ENCODE measurements around the gene FANCI.

The FANCI gene

DNA sequence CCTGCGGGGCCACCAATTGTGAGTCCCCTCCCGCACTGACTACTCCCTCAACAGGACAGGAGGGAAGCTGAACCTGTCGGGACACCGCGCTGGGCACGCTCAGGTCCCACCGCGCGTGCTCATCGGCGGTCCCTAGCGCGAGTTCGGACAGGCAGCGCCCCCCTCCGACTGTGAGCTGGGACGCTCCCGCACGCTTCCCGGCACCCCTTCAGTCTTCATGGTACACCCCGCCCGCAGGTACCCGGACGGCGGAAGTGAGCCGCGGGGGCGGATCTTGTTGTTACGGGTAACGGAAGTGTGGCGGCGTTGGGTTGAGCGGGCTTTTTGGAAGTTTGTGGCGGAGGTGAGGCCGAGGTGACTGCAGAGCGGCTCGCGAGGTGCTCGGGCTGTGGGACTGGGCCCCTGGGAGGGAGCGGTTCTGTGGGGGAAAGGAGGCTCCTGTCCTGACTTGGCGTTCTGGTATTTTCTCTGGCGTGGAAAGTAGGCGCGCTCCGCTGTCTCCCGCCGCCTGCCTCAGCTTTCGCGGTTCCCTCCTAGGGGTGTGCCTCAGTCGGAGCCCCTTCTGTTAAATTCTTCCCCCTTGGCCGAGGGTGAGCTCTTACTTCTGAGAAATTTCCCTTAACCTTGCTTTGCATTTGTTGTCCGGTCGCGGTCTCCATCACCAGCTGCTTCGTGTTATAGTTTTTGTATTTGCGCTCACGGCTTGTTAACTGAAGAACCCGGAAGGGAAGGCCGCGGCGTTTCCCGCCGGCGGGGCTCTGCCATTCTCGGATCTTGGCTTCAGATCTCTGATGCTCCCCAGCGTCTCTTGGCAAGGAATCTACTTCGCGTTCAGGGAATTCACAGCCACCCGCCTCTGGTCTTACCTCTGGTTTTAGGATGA is at the start of gene FANCI:
Gene FANCI (plus strand): TSS at position 289 of the 883 bp plus-strand sequence. CDS start 3,669 bp downstream, outside the sequence.
- DNase-seq, result peak; percentile 98

DNA sequence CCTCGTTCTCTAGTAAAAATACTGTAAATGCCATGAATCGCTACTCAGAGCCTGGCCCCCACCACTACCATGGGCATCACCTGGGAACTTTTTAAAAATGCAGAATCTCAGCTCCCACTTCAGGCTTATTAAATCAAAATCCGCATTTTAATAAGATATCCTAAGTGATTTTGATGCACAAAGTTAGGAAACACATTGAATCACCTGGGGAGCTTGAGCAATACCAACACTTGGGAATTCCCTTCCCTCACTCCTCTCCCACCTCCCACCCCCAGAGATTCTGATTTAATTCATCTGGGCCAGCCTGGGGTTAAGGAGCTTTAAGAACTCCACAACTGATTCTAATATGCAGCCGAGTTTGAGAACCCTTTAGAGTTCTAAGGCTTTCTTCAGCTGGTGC is 49.2 kb upstream of the FANCI start:
- no peak for DNase-seq

DNA sequence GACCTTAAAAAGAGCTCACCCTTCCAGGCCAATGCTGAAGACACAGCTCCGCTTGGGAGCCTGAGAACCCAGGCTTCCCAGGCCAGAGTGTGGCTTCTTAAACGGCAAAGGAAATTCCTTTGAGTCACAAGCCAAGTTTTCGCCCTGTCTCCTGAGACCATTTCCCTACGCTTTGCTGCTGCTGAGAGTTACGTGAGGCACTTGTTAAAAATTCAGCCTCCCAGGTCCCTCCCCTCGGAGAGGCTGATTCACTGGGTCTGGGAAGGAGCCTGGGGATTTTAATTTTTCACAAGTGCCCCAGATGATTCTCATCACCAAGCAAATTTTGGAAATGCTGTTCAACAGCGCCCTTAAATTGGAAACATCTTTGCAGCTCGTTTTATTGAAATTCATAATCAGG is 47.9 kb upstream of the FANCI start:
- DNase-seq, result no peak

DNA sequence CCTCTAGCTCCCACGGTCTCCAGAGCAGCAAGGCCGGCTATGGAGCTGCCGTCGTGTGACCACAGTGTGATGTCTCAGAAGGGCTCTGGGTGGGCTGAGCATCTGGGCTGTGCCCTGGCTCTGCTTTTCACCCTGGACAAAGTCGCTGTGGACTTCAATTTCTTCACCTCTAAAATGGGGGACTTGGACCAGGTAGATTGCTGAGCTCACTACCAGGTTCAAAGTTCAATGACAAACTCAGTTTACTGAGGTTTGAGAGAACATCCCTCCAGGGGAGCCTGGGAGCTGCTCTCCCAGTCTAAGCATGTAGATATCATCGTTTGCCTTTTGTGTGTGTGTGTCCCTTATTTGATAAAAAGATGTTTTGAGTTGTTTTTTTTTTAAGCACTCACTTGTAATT is 47.5 kb upstream of the FANCI start:
- DNase-seq, result no peak

DNA sequence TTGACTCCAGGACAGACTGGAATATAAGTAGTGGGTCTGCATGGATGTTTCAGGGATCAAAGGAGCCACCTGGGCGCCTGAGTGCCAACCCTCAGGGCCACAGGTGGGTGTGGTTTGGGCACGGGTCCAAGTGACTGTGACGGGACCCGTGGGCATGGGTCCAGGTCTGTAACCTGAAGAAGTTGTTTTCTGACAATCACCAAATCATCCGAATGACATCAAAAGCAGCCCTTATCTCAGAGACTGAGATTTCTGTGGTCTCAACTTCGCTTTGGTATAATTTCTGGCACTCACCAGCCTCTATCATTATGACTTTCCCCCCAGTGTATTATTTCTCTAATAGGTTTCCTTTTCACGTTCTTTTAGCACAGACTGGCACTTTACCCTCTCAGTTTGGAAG is 46.8 kb upstream of the FANCI start:
- no peak for DNase-seq

DNA sequence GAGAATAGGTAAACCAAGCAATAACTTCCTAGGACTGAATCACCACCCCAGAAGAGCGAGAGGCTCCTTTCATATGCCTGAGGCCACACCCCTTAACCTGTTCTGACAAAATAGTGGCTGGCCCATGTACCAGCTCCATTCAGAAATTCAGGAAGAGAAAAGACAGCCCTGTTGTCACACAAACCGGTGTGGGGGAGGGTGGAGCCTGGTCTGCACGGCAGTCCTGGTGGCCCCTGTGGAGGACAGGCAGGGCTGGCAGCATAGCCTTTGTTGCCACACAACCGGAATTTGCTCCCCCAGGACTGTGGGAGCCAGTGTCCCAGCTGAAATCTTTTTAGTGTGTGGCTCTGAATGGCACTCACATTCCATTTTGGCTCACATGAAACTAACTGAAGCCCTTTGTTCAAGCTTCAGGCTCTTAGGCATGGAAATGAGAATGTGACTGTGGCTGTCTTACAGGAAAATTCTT is 46.2 kb upstream of the FANCI start:
- no peak for DNase-seq

DNA sequence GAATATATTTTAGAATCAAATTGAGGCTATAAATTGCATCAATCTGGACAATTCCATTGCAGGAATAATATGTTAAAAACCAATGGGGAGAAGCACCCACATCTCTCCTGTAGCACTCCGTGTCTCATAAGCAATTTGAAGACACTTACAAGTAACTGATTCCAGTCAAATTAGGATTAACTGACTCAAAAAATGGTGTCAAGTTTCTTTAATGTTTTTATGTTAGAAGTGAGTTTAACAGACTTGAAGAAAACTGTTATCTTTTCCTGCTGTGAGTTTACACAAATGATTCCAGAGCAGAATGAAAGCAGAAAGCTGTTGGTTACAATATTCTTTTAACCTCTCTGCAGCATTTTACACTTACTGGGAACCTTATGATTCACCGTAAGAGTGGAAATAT is 45.6 kb upstream of the FANCI start:
- no peak for DNase-seq

DNA sequence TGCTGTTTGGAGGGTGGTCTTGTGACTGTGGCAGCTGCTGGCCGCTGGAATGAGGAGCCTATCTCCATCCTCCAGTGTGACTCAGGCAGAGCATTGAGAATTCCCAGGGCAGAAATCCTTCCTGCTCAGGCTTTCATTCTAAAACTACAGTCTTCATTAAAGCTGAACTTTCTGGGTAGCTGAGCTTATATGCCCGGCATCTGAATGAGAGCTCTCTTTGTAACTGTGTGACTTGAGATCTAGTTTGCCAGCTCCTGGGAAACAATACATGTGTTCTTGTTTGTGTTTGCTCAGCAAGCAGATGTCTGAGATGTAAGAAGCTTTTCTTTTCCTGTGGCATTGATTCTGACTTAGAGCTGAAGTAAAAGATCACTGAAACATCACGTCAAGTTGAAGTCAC is 44.8 kb upstream of the FANCI start:
- no peak for DNase-seq

DNA sequence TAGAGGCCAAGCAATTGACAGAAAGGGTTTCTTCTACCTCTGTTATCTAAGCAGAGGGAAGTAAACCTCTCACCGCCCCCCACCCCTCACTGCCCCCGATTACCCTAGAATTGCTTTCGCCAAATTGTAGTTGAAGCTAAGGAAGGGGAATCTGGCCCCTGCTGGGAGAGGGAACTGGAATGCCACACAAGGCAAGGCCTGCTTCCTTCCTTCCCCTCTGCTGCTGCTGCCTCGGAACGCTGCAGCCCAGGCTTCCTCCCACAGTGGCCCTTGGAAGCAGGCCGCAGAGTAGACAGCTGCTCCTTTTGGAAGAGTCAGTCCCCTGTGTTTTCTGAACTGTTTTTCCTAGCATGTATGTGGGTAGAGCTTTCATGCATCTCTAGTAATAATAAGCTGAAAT is 44.0 kb upstream of the FANCI start:
- no peak for DNase-seq

DNA sequence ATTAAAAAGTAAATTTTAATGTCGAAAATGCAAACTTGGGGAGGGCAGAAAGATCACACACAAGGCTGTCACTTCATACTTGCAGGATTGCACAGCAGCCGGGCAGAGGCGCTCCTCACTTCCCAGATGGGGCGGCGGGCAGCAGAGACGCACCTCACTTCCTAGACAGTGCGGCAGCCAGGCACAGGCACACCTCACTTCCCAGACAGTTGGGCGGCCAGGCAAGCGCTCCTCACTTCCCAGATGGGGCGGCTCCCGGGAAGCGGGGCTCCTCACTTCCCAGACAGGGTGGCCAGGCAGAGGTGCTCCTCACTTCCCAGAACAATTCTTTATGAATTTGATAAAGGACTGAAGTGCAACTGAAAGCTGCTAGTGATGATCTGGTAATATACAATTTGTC is 43.6 kb upstream of the FANCI start:
- DNase-seq, result no peak

DNA sequence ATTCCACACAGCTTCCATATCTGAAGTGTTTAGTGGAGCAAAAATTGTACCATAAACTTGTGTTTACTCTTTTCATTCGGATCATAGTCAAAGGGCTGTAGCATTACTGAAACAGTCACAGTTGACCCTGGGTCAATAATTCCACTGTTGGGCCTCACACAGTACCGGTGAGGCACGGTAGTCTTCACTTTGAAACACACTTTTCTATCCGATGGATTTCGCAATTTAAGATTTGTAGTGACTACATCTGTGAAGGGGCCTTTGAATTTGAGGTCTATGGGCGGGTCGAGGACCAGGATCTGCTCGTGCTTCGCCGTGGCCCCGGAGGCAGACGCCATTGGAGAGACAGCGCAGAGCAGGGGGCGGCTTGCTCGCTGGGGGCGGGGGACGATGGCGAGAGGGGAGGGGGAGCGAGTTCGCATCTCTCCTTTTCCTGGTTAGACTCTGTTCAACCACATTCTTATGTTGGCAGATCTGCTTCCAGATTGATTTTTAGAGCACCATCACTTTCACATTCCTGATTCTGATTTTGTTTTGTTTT is 42.2 kb upstream of the FANCI start:
- no peak for DNase-seq

DNA sequence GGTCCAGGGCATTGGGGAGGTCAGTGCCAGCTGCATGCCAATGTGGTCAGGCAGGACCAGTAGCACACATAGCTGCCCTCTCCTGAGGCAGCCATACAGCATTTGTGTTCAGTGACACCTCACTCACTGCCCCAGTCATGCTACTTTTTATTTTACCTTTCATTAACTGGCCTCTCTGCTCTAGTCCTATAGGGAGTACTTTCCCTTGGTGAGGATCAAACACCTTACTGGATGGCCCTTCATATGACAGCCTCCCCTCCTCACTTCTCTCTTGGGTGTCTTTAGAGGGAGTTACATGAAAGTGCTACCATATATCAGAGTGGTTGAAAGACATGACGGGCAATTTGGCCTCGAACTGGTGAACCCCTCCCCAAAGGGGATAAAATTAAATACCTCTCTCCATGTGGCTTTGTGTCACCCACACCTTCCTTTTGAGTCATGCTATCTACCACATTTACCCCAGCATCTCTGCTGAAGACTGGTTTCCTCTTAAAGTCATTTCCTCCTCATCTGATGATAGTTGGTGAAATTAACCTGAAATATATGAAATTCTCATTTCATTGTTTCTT is 40.0 kb upstream of the FANCI start:
- DNase-seq, result peak; percentile 3

DNA sequence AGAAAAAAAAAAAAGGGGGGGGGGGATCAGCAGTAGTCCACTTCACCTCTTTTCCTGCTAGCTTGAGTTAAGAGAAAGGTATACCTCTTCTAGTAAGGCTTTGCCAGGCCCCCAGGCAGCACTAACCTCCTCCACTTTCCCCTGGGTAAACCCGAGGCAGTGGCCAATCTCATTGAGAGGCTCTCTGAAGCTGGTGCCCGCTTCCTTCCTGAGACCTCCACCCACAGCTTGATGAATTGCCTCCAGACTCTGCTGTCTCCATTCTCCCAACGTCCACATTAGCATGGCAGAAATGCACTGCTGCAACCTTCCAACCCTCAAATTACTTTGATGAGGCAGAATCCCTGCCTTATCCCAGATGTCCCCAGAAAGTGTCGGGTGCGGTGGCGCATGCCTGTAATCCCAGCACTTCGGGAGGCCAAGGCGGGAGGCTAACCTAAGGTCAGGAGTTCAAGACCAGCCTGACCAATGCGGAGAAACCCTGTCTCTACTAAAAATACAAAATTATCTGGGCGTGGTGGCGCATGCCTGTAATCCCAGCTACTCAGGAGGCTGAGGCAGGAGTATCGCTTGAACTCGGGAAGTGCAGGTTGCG is 37.7 kb upstream of the FANCI start:
- no peak for DNase-seq

DNA sequence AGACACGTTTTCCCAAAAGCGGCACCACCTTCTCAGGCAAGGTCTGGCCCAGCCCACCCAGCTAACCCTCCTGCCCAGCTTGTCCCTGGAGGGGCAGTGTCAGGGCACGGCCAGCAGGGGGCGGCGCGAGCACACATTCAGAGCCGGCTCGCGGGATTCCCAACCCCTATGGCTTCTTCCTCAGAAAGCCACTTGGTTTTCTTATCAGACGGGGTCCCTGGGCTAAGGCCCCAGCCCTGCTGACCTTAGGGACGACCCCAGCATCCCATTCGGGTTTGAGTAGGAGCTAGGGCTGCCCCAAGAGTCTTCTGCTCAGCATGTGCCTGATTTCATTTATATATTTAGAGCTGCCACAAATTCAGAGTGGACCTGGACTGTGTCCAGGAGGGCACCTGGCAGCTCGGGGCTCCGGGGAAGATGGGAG is 36.9 kb upstream of the FANCI start:
- DNase-seq, result peak; percentile 80

DNA sequence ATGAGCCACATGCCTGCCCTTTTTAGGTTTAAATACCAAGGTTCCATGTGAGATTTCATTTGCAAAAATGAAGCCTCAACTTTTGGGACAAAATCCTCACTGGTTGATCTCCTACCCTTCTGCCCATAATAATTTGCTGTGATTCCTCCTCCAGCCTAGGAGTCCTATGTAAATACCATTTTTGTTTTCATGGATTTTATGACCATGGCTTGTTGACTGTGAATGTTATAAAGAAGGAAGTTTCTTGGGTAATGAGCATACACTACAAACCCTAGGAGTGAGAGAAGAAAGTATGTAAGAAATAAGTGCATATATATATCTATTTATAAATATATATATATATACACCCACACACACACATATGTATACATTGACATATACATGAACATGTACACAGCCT is 35.5 kb upstream of the FANCI start:
- DNase-seq, result no peak

DNA sequence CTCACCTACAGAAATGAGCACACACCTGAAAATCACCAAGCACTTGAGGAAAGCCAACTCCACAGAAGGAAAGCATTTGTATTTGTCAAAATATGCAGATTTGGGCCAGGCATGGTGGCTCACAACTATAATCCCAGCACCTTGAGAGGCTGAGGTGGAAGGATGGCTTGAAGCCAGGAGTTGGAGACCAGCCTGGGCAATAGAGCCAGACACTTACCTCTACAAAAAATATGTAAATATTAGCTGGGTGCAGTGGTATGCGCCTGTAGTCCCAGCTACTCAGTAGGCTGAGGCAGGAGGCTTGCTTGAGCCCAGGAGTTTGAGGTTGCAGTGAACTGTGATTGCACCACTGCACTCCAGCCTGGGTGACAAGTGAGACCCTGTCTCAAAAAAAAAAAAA is 34.7 kb upstream of the FANCI start:
- no peak for DNase-seq

DNA sequence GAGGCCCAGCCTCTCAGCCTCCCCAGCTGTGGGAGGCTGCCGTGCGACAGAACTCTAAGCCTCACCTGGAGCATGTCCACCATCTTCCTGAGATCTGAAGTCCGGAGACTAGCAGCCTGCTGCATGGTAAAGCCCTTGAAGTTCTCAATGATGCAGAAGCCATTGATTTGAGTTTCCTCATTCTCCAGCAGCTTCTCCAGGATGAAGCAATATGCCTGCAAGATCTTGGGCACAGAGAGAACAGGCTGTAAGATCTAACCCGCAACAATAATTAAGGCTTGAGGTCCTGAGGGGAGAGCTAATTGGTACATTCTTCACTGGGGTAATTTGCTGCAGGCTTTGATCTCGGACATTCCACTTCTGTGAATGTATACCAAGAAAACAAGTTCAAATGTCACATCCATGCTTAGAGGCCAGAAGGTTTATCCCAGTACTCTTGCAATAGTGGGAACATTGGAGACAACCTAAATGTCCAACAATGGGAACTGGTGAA is 32.1 kb upstream of the FANCI start:
- no peak for DNase-seq

DNA sequence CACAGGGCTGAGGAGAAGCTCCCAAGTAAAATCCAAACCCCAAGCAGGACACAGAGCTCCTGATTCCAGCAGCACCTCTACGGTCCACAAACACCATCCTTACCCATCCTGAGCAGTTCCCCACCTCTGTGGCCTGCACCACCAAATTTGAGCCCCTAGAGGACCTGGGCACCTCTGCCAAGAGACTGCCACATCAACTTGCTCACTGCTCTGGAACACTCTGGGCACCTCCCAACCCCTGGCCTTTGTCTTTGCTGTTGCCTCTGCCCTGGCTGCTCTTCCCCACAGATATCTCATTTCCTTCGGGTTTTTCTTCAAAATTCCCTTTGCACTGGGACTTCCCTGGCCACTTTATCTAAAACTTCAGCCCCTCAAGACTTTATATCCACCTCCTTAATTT is 28.2 kb upstream of the FANCI start:
- DNase-seq, result no peak

DNA sequence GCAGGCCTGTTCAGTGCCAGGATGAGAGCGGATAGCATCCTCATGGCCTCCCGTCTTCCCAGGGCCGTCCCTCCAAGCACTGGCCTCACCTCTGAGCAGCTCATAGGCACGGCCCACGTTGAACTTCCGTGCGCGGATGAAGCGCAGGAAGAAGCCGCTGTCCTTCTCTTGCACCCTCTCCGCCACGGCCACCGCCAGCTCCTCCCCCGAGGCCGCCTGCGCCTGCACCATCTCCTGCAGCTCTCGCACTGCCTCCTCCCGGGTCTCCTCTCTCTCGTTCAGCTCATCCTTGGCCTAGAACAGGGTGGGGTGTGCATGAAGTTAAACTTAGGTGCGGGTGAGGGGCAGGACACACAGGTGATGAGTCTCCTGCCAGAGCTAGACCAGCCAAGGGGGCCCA is 26.7 kb upstream of the FANCI start:
- no peak for DNase-seq

DNA sequence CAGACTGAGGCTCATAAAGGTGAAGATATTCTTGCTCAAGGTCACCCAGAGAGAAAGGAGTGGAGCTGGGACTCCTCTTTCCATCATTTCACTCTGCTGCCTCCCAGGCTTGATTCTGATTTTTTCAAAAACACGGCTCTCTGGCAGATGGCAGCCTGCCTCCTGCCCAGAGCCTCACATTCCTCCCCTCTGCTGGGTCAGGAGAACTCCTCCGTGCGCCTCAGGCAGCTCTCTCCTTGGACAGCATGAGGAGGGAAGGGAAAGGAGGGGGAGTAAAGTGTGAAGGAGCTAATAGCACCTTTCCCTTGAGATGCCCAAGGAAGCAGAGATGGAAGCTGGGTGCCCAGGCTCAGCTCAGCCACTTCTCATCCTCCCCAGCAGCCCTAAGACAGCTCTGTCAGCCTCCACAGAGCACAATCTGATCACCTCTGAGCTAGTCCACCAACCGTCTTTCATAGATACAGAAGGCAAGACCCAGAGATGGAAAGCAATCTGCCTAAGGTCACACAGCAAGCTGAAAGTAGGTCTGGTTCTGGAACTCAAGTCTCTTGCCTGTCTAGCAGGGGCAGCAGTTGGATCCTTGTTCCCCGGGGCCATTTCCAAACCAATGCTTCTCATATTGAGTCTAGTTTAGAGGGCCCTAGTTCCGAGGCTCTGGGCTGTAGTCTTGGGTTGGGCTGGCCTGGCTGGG is 25.9 kb upstream of the FANCI start:
- no peak for DNase-seq

DNA sequence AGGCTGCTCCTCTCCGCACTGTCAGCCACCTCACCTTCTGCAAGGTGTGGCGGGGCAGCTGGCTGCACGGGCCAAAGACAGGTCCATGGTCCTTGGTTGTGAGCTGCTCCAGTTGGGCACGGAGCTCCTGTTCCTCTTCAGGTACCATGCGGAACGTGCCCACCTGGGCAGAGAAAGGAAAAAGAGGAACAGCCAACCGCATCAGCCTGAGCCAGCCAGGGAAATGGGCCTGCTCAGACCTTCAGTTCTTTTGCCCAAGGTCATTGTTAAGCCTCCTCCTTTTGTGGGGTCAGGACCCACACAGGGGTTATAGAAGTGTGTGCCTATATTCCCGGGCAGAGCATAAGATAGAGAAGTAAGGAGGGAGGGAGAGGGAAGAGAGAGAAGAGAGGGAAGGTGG is 25.2 kb upstream of the FANCI start:
- no peak for DNase-seq

DNA sequence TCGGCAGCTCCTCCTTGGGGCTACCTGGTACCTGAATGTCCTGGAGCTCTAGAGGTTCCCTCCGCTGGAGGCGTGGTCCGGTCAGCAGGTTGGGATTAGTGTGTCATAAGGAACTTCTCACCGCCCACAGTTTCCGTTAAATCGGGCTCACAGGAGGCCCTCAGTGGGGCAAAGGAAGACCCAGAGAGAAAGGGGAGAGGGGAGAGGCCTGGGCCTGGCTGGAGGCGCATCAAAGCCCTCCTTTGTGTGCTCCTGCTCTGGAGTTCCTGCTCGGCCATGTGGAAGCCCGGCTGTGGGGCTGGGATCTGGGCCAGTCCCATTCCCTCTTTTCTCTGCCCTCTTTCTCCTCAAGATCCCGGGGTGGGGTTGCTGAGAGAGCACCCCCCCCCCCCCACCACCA is 22.2 kb upstream of the FANCI start, which contains the start of gene RLBP1:
Gene RLBP1 (minus strand): TSS at position 37 of the 400 bp plus-strand sequence. CDS start 2,604 bp downstream, outside the sequence.
- DNase-seq, result no peak

DNA sequence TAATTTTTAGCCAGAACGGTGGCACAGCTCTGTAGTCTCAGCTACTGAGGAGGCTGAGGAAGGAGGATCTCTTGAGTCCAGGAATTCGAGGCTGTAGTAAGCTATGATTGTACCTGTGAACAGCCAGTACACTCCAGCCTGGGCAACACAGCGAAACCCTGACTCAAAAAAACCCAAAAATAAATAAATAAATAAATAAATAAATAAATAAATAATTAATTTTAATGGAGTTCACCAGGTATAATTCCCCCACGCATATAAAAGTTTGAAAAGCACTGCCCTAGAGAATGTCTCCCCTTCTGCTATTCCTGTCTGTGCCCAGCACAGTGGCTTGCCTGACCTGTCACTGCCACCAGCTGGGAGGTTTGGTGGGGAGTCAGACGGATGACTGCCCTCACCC is 18.2 kb upstream of the FANCI start:
- DNase-seq, result no peak
